Stimulated activated CD4-positive, alpha-beta T cell treated with anti-CD3 and anti-CD28 coated beads, Interleukin-2, amount 100 ng/mL, for 48 hours (primary cell): ENCODE measurements around the gene LSR.

Experiments
- DNase-seq, 2 donors: peaks; one replicate each; pipeline ENCODE4 v3.0.0-alpha.2; 2020

The LSR gene

DNA sequence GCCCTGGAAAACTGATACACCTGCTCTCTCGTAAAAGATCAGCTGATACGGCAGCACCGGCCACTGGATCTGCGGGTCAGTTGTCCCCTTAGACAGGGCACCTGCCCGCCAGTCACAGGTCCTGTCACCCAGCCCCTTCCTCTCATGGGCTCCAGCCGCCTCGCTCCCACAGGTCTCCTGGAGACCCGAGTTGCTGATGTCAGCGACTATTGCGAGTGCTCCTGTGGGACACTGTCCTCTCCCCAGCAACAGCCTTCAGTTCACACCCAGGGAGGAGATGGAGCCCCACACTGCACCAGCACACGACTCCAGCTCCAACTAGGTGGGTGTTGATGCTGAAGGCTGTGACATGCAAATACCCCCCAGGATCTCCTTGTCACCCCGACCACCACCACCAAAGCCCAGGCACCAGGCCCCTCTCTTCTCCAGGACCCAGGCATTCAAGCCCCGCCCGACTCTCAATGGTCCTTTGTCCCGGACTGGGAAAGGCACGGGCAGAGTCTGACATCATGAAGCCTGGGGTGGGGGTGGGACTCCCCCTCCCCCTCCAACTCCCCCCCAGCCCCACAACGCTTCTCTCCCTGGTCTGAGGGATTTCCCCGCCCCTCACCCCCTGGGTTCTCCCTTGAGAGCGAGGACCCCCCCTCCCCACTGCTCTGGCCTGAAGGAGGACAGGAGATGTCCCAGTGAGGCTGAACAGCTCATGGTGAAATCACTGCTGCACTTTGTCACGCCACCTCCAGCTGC is 41.8 kb downstream of the LSR start:
- no peak for DNase-seq

DNA sequence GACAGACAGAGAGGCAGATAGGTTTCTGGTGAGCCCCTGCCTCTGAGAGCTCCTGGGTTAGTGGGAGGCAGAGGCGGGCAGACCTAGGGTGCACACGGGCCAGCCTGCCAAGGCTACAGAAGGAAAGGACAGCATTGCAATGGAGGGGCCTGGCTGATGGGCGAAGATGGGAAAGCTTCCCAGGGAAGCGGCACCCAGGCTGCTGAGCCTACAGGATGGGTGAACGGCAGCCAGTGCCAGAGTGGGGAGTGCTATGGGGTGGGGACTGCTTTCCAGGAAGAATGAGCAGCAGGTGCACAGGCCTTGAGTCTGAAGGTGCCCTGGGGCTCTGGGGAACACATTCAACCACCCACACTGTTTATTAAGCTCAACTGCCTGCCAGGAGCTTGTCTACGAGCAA is 42.5 kb downstream of the LSR start:
- DNase-seq, result no peak

- no peak for DNase-seq
Observed at GRCh38 chr19:35291916-35292315, 43.1 kb downstream of the LSR start, which contains the start of gene MAG. TSS of gene MAG (plus strand) at chr19:35292161. CDS start at chr19:35295409, 3,248 bp downstream.

DNA sequence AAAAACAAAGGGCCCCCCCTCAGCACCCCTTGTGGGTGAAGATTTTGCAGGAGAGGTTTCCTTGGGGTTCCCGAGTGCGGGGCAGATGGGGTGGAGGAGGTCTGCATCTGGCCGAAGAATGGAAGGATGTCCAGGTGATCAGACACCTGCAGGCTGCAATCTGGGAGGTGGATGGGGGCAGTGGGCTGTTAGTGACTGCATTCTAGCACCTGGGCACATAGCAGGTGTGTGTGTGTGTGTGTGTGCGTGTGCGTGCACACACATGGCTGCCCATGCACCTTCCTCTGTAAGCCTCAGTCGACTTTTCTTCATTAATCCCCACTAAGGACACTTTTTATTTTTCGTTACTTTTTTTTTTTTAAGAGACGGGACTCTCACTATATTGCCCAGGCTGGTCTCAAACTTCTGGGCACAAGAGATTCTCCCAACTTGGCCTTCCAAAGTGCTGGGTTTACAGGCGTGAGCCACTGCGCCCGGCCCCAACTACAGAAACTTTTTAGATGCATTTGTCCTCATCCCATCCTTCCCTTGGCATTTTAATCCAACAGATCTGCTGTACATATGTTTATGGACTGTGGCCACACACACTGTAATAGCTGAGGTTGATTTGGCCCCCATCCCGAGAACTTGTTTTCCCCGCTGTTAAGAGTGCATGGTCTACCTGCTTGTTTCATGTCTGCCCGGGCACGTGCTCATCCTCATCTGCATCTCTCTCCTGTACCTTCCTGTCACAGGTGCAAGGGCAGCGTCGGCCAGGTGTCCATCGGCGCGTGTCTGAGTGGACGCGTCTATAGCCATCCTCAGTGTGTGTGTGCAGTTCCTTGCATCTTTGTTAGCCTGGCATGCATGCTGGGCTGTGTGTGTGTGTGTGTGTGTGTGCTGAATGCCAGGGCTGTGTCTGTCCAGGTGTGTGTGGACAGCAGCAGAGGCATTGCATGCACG is 43.9 kb downstream of the LSR start:
- no peak for DNase-seq

- DNase-seq, result no peak
Observed at GRCh38 chr19:35293363-35293739, 44.5 kb downstream of the LSR start.

DNA sequence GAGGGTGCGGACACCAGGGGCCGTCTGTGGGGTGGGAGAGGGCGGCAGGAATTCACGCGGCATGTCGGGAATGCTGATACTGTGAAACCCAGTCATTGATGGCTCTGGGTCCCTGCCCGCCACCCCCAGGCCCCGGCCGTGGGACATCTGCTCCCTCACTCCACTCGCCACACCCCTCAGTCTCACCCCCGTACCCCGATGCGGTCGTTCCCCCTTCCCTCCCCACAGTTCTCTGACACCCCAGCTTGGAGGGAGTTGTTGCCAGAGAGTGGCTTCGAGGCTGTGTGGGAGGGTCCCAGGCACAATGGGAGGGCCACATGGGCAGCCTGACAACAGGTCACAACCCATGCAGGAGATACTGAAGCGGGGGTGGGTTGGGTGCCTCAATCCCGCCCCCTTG is 45.0 kb downstream of the LSR start:
- no peak for DNase-seq

DNA sequence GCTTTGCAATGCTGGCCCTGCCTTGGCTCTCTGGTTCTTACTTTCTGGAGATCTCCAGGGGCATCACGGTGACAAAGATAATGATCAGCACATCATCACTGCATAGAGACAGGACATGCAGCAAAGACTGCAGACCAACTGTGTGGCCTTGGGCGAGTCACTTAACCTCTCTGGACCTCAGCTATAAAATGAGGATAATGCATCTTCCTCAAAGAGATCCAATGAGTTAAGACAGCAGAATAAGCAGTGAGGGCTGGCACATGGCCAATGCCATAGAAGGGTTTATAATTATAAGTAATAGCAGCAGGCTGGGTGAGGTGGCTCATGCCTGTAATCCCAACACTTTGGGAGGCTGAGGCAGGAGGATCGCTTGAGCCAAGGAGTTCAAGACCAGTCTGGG is 45.5 kb downstream of the LSR start:
- no peak for DNase-seq

GRCh38 chr19:35294859-35295791 is 46.3 kb downstream of the LSR start:
- DNase-seq, result no peak

GRCh38 chr19:35295792-35296462 is 47.1 kb downstream of the LSR start:
- peak in 1 of 2 donors; percentile 15 for DNase-seq

DNA sequence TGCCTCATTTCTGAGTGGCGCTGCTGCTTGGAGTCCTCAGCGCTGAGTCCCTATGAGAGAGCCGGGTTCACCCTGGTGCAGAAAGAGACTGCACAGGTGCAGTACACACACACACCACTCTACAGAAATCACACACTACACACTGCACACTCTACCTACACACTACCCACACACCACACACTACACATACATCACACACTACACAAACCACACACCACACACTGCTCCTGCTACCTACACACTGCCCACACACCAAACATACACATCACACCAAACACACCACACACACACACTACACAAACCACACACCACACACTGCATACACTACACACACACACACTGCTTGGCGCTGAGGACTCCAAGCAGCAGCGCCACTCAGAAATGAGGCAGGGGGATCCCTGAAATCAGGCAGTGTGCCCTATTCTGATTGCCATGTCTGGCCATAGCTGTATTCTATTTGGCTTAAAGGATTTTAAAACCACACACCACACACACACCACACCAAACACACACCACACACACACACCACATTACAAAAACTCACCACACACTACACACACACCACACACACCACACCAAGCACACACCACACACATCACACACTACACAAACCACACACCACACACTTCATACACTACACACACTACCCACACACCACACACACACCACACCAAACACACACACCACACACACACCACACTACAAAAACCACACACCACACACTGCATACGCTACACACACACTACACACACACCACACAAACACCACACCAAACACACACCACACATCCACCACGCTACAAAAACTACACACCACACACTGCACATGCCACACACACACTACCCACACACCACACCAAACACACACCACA is 48.1 kb downstream of the LSR start:
- DNase-seq, result no peak

DNA sequence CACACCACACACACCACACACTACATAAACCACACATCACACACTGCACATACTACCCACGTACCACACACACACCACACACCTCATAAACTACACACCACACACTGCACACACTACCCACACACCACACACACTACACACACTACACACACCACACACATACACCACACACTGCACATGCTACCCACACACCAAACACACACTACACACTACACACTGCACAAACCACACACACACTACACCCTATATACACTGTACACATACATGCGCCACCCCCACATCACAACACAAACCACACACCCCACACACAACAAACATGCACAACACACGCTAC is 48.7 kb downstream of the LSR start:
- DNase-seq, result no peak

DNA sequence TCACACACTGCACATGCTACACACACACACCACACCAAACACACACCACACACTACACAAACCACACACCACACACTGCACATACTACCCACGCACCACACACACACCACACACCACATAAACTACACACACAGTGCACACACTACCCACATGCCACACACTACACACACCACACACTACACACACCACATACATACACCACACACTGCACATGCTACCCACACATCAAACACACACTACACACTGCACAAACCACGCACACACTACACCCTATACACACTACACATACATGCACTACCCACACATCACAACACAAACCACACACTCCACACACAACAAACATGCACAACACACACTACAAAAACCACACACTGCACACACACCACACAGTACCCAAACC is 49.1 kb downstream of the LSR start:
- no peak for DNase-seq

- no peak for DNase-seq
Observed at GRCh38 chr19:35298561-35298972, 49.8 kb downstream of the LSR start.

DNA sequence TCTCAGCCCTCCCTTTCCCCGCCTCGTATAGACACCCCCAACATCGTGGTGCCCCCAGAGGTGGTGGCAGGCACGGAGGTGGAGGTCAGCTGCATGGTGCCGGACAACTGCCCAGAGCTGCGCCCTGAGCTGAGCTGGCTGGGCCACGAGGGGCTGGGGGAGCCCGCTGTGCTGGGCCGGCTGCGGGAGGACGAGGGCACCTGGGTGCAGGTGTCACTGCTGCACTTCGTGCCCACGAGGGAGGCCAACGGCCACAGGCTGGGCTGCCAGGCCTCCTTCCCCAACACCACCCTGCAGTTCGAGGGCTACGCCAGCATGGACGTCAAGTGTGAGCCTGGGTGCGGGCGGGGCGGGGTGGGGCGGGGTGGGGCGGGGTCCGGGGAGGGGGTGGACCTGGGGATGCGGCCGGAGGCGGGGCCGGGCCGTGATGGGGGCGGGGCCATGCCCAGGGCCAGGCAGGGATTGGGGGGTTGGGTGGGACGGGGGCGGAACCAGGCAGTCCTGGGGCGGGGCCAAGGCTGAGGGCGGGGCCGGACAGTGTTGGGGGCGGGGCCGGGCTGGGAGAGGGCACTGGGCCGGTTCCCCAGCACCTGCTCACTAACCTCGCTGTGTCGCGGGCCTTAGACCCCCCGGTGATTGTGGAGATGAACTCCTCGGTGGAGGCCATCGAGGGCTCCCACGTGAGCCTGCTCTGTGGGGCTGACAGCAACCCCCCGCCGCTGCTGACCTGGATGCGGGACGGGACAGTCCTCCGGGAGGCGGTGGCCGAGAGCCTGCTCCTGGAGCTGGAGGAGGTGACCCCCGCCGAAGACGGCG is 50.9 kb downstream of the LSR start:
- DNase-seq, result peak in 1 of 2 donors; percentile 21

- DNase-seq, result no peak
Observed at GRCh38 chr19:35300339-35300649, 51.5 kb downstream of the LSR start.

GRCh38 chr19:35301961-35302360 is 53.2 kb downstream of the LSR start:
- DNase-seq, result no peak

GRCh38 chr19:35302446-35302845 is 53.6 kb downstream of the LSR start:
- DNase-seq, result no peak

DNA sequence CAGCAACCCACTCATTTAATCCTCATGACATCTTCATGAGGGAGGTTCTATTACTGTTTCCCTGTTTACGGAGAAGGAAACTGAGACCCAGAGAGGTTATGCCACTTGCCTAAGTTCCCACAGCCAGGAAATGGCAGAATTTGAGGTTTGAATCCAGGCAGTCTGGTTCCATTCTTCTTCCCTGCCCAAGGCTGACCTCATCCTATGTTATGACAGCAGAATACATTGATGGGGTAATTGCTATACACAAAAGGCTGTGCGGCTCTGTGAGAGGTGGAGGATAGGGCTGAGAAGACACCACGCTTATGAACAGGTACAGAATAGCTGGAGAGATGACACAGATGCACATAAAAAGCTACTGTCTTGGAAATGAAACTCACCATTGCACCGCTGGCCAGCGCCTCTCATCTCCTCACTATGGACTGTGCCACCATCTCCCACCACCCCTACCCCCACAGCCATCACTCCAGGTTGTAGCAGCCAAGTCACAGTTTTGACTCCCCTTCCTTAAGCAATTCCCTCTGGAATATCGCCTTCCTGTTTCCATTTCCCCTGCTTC is 54.6 kb downstream of the LSR start:
- DNase-seq, result no peak

DNA sequence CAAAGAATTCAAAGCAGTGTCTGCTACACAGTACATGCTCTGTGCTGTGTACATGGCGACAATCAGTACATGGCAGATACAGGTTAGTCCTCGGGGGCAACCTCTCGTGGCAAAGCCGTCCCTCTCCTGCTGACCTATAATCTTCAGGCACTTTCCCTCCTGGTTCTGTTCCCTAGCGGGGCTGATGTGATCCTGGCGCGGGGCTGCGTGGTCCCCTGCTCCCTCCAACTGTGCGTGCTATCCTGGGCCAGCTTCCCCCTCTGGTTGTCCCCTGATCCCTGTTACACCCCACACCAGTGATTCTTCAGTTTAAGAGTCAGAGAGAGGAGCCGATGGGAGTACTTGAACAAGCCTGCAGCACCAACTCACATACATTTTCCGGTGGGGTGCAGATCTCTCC is 55.2 kb downstream of the LSR start:
- DNase-seq, result no peak

- DNase-seq, result no peak
Observed at GRCh38 chr19:35305181-35305580, 56.4 kb downstream of the LSR start.
